Activated CD8-positive, alpha-beta T cell treated with anti-CD3 and anti-CD28 coated beads for 36 hours (primary cell): ENCODE data around the gene GPSM3. TPM values are rescaled to one million over a fixed set of nuclear protein-coding genes. Genes with fewer than 3 reads are reported as not detected.

ENCODE experiments used
- ATAC-seq: fragments of 200-7000 bp; cut with Tn5 transposase; one replicate; pipeline ENCODE4 v1.10.0; 2021; ENCODE audit warnings: mild to moderate bottlenecking, moderate library complexity
- CTCF ChIA-PET: fragments of 350-600 bp; sonication (Branson Sonifier 250); formaldehyde crosslinking; loops from one replicate; lab custom pipeline; 2021; ENCODE audit warnings: antibody characterized with exemption; lab: Charles Lee
- POLR2A ChIA-PET: fragments of 350-600 bp; sonication (Branson Sonifier 250); formaldehyde crosslinking; loops from one replicate; lab custom pipeline; 2021; ENCODE audit warnings: antibody characterized with exemption; lab: Charles Lee
- DNase-seq: peaks from one replicate; pipeline ENCODE4 v3.0.0-alpha.2; 2020
- H3K27ac Mint-ChIP-seq: one replicate; pipeline ENCODE4 v1.8.0; 2021; ENCODE audit warnings: mild to moderate bottlenecking, mixed read lengths
- H3K27me3 Mint-ChIP-seq: one replicate; pipeline ENCODE4 v1.8.0; 2021; ENCODE audit warnings: mixed read lengths
- H3K36me3 Mint-ChIP-seq: one replicate; pipeline ENCODE4 v1.8.0; 2021; ENCODE audit warnings: low read depth, mixed read lengths
- H3K4me1 Mint-ChIP-seq: one replicate; pipeline ENCODE4 v1.8.0; 2021; ENCODE audit warnings: low read depth, mixed read lengths
- H3K4me3 Mint-ChIP-seq: one replicate; pipeline ENCODE4 v1.8.0; 2021; ENCODE audit warnings: mild to moderate bottlenecking, moderate library complexity, mixed read lengths
- H3K9me3 Mint-ChIP-seq: one replicate; pipeline ENCODE4 v1.8.0; 2021; ENCODE audit warnings: mixed read lengths
- CTCF ChIP-seq: fragments of 200-600 bp; IDR thresholded peaks from one replicate; pipeline ENCODE4 v1.8.0; 2022; ENCODE audit warnings: antibody characterized with exemption, mild to moderate bottlenecking
- intact Hi-C: fragments of 100-400 bp; cut with micrococcal nuclease; formaldehyde crosslinking; loops from one replicate; pipeline ENCODE4 v1.10.0; 2022
- total RNA-seq, 2 experiments: library from RNA; stranded (reverse); gene quantifications; one replicate each; pipeline ENCODE4 v1.2.3, GENCODE V29; 2021

GPSM3 gene
- total RNA-seq, 2 experiments from 2014 or later = 67.8 to 68.7 TPM

GRCh38 chr6:32177183-32177787 is 15.2 kb downstream of the GPSM3 start:
- Mint-ChIP-seq H3K27ac (peak overlapping the region; percentile 96), H3K27me3 (no peaks in the 10 kb centered on the region), H3K4me3 (peak overlapping the region; percentile 94), H3K36me3 (peaks cover 27% of the 10 kb centered on the region), H3K9me3 (no peaks in the 10 kb centered on the region), H3K4me1 (peaks cover 66% of the 10 kb centered on the region)
- intact Hi-C loops = no loop called here
- DNase-seq (peak; percentile 57), ATAC-seq (no peak)
- no peak for TF ChIP-seq CTCF
- POLR2A ChIA-PET = interaction anchor here (1.0 to 6.5 kb wide), 5 partner anchors 10 to 669 kb away, joined by 3 to 72 read pairs (median 4); partner anchors contain the start of genes GPSM3 and PBX2
- CTCF ChIA-PET = interaction anchor here (0.8 to 1.0 kb wide), 2 partner anchors 18 to 23 kb away, joined by 3 read pairs; no protein-coding TSS in a partner anchor

- no peak for ATAC-seq
- Mint-ChIP-seq H3K36me3 (peaks cover 23% of the 10 kb centered on the region), H3K27me3 (no peaks in the 10 kb centered on the region), H3K4me3 (peak overlapping the region; percentile 94), H3K9me3 (no peaks in the 10 kb centered on the region), H3K27ac (peak overlapping the region; percentile 96), H3K4me1 (peaks cover 63% of the 10 kb centered on the region)
- intact Hi-C loops = no loop called here
- TF ChIP-seq CTCF = no peak
- POLR2A ChIA-PET = interaction anchor here (1.0 to 6.5 kb wide), 4 partner anchors 9 to 85 kb away, joined by 3 to 72 read pairs (median 8); partner anchors contain the start of genes GPSM3 and PBX2
- CTCF ChIA-PET = interaction anchor here (0.8 to 1.0 kb wide), 4 partner anchors 19 to 58 kb away, joined by 3 read pairs; no protein-coding TSS in a partner anchor
- DNase-seq = no peak
Observed at GRCh38 chr6:32176476-32177182, 15.8 kb downstream of the GPSM3 start.

- H3K27ac Mint-ChIP-seq = peak within 1 kb of the TSS; percentile 96
- H3K4me1 Mint-ChIP-seq = peaks cover 61% of the 10 kb centered on the region
- peaks cover 20% of the 10 kb centered on the region for H3K36me3 Mint-ChIP-seq
- ATAC-seq (peak; percentile 57), DNase-seq (peak; percentile 98)
- no peaks in the 10 kb centered on the region for H3K27me3 Mint-ChIP-seq
- H3K4me3 Mint-ChIP-seq = peak within 1 kb of the TSS; percentile 94
- ChIA-PET CTCF (interaction anchor here (0.8 to 1.0 kb wide), 3 partner anchors 20 to 57 kb away, joined by 3 read pairs; no protein-coding TSS in a partner anchor), POLR2A (interaction anchor here (1.2 to 6.5 kb wide), 3 partner anchors 14 to 84 kb away, joined by 4 to 72 read pairs (median 13); partner anchors contain the start of genes GPSM3 and PBX2)
- H3K9me3 Mint-ChIP-seq = no peaks in the 10 kb centered on the region
- TF ChIP-seq CTCF = no peak
- intact Hi-C loops = no loop called here
Observed at GRCh38 chr6:32175711-32176475, 16.6 kb downstream of the GPSM3 start, which contains the start of gene AGPAT1. TSS of gene AGPAT1 (minus strand) at chr6:32176084. CDS start at chr6:32171496, 4,588 bp downstream.

GRCh38 chr6:32175322-32175710 is 17.1 kb downstream of the GPSM3 start:
- Mint-ChIP-seq H3K4me1 (peaks cover 55% of the 10 kb centered on the region), H3K27me3 (no peaks in the 10 kb centered on the region), H3K36me3 (peaks cover 14% of the 10 kb centered on the region), H3K4me3 (peak overlapping the region; percentile 94), H3K9me3 (no peaks in the 10 kb centered on the region), H3K27ac (peak overlapping the region; percentile 96)
- no peak for TF ChIP-seq CTCF
- DNase-seq = no peak
- ChIA-PET POLR2A (no interaction called here), CTCF (no interaction called here)
- ATAC-seq = no peak
- intact Hi-C loops = no loop called here
